ENCODE measurements around the gene CARD16.

DNA sequence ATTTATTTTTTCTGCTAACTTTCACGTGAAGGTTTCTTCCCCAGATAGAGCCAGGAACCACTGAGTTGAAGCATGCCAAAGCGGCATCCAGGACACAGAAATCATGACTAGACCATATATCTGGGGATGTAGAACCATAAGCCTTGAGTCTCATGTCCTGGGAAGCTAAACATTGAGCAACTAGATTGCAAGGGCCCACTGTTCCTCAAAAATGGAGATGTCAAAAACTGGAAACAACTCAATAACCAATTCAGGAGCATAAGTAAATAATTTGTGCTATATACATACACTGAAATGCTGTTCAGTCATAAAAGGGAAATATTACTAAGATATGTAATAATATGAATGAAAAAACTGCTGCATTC lies 29.0 kb upstream of the CARD16 start:
- no peak for TF ChIP-seq TOX (CRISPR knock-in tag; IDR thresholded peaks at IDR 0.05; ENCODE audit: borderline replicate concordance)
- no peak for TF ChIP-seq TCF4 (CRISPR knock-in tag; IDR thresholded peaks at IDR 0.05; ENCODE audit: borderline replicate concordance)
- no peak for TF ChIP-seq ZNF565 (CRISPR knock-in tag; conservative IDR thresholded peaks at IDR 0.05; ENCODE audit: low read depth)
- TF ChIP-seq, protein P1, sequence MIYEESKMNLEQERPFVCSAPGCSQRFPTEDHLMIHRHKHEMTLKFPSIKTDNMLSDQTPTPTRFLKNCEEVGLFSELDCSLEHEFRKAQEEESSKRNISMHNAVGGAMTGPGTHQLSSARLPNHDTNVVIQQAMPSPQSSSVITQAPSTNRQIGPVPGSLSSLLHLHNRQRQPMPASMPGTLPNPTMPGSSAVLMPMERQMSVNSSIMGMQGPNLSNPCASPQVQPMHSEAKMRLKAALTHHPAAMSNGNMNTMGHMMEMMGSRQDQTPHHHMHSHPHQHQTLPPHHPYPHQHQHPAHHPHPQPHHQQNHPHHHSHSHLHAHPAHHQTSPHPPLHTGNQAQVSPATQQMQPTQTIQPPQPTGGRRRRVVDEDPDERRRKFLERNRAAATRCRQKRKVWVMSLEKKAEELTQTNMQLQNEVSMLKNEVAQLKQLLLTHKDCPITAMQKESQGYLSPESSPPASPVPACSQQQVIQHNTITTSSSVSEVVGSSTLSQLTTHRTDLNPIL (CRISPR knock-in tag; IDR thresholded peaks at IDR 0.05; ENCODE audit: low read depth), result no peak
- no peak for TF ChIP-seq RARB (CRISPR knock-in tag; IDR thresholded peaks at IDR 0.05)
- TF ChIP-seq, protein P2, sequence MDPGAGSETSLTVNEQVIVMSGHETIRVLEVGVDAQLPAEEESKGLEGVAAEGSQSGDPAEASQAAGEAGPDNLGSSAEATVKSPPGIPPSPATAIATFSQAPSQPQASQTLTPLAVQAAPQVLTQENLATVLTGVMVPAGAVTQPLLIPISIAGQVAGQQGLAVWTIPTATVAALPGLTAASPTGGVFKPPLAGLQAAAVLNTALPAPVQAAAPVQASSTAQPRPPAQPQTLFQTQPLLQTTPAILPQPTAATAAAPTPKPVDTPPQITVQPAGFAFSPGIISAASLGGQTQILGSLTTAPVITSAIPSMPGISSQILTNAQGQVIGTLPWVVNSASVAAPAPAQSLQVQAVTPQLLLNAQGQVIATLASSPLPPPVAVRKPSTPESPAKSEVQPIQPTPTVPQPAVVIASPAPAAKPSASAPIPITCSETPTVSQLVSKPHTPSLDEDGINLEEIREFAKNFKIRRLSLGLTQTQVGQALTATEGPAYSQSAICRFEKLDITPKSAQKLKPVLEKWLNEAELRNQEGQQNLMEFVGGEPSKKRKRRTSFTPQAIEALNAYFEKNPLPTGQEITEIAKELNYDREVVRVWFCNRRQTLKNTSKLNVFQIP (CRISPR knock-in tag; IDR thresholded peaks at IDR 0.05; ENCODE audit: borderline replicate concordance, low read depth), result no peak
- TF ChIP-seq ZNF8 (CRISPR knock-in tag; IDR thresholded peaks at IDR 0.05), result no peak
- TF ChIP-seq GLIS3 (CRISPR knock-in tag; IDR thresholded peaks at IDR 0.05), result no peak
- no peak for TF ChIP-seq ZNF70 (CRISPR knock-in tag; IDR thresholded peaks at IDR 0.05)
- no peak for TF ChIP-seq ZC3H10 (CRISPR knock-in tag; IDR thresholded peaks at IDR 0.05)

All from SK-N-SH treated with all-trans-retinoic acid at 6 μM for 48 hours (cell line).